ENCODE measurements around the gene NOL4L.

Gene NOL4L

DNA sequence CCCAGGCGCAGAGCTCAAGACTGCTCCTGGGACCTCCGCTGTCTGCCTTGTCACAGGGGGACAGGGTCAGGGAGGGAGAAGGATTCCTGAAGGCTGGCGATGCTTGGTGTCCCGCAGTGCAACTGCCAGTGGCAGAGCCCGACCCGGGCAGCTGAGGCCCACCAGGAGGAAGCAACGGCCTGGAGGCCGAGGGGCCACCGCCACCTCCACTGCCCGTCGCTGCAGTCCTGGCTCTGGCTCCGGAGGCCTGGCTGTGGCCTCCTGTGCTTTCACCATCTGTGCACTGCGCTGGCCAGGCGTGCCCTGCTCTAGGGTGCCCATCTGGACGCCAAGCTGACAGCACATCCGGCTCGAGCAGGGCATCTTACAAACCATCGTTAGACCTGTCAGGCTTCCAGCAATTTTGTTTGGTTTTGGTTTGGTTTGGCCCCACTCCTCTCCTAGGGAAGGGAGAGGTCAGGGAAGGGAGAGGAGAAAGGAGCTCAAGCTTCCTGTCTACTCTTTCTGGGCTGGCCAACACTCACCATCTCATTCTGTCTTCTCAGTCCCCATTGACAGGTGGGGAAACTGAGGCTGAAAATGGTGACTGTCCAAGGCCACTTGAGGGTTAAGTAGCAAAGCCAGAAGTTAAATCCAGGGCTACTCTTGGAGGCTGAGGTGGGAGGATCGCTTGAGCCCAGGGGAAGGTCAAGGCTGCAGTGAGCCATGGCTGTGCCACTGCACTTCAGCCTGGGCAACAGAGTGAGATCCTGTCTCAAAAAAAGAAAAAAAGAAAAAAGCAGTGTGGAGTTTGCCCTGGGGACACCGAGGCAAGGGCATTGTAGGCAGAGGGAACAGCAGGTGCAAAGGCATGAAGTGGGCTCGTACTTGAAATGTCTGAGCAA lies 37.7 kb upstream of the NOL4L start:
- Mint-ChIP-seq H3K27me3 (ENCODE audit: low read depth) (no peaks in the 10 kb centered on the region), H3K36me3 (ENCODE audit: low read depth) (no peaks in the 10 kb centered on the region), H3K9me3 (no peaks in the 10 kb centered on the region), H3K4me1 (ENCODE audit: low read depth) (no peaks in the 10 kb centered on the region), H3K27ac (no peak overlapping the region), H3K4me3 (no peak overlapping the region)
- no peak for DNase-seq (ENCODE audit: low spot score)

DNA sequence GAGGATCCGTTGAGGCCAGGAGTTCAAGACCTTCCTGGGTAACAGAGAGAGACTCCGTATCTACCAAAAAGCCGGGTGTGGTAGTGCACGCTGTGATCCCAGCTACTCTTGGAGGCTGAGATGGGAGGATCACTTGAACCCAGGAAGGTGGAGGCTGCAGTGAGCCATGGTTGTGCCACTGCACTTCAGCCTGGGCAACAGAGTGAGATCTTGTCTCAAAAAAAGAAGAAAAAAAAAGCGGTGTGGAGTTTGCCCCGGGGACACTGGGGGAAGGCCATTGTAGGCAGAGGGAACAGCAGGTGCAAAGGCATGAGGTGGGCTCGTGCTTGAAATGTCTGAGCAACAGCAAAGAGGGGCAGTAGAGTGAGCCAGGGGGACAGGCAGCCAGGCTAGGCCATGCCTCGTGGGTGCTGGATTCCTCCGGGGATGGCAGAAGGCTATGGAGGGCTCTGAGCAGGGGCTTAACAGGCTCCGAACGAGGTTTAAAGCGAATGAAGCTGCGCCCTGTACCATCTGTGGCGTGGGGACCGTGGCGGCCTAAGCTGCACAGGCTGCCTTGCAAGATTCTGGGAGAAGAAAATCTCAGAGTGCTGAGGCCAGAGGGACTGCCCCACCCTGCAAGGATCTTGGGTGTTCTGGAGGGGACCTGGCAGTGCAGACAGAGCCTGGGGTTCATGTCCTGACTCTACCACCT lies 36.9 kb upstream of the NOL4L start:
- Mint-ChIP-seq H3K27ac (no peak overlapping the region), H3K36me3 (ENCODE audit: low read depth) (no peaks in the 10 kb centered on the region), H3K4me1 (ENCODE audit: low read depth) (no peaks in the 10 kb centered on the region), H3K4me3 (no peak overlapping the region), H3K9me3 (no peaks in the 10 kb centered on the region), H3K27me3 (ENCODE audit: low read depth) (no peaks in the 10 kb centered on the region)
- DNase-seq (ENCODE audit: low spot score): no peak

- DNase-seq (ENCODE audit: low spot score): no peak
- Mint-ChIP-seq H3K36me3 (ENCODE audit: low read depth) (no peaks in the 10 kb centered on the region), H3K9me3 (no peaks in the 10 kb centered on the region), H3K27ac (no peak overlapping the region), H3K4me3 (no peak overlapping the region), H3K4me1 (ENCODE audit: low read depth) (no peaks in the 10 kb centered on the region), H3K27me3 (ENCODE audit: low read depth) (no peaks in the 10 kb centered on the region)
Measured at GRCh38 chr20:32621071-32621890, 36.1 kb upstream of the NOL4L start.

DNA sequence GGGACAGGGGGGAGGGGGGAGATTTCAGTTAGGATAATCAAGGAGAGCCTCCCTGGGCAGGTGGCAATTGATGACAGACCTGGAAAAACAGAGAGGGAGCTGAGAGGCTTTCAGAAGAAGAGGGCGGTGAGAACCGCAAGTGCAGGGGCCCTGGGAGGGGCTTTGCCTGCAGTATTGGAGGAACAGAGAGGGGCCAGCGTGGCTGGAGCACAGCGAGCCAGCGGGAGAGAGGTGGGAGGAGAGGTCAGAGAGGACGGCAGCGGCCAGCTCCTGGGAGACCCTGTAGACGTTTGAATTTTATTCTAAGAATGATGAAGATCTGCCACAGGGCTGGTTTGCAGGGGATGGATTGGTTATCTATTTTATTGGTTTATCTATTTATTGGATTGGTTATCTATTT lies 34.5 kb upstream of the NOL4L start:
- H3K27ac Mint-ChIP-seq: no peak overlapping the region

DNA sequence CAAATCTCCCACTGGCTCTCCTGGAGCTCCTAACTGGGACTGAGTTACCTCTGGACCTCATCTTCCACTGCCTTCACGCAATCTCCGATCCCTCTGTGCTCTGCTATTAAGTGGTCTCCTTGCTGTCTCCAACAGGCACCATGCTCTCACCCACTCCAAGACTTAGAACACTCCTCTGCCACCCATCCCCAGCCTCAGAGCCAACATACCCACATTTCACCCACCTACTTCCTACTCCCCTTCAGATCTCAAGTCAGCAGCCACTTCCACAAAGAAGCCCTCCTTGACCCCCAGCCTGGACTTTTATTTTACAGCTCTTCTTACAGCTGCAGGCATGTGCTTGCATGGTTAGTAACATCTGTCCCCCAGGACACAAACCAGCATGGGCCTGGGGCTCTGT lies 29.6 kb upstream of the NOL4L start:
- Mint-ChIP-seq H3K27me3 (ENCODE audit: low read depth) (peaks cover 7% of the 10 kb centered on the region), H3K4me1 (ENCODE audit: low read depth) (no peaks in the 10 kb centered on the region), H3K4me3 (no peak overlapping the region), H3K36me3 (ENCODE audit: low read depth) (no peaks in the 10 kb centered on the region), H3K9me3 (no peaks in the 10 kb centered on the region), H3K27ac (no peak overlapping the region)
- no peak for DNase-seq (ENCODE audit: low spot score)

More for the DNA sequence above, 34.5 kb upstream of the NOL4L start:
- no peaks in the 10 kb centered on the region for H3K27me3 Mint-ChIP-seq (ENCODE audit: low read depth)
- no peaks in the 10 kb centered on the region for H3K9me3 Mint-ChIP-seq
- H3K4me1 Mint-ChIP-seq (ENCODE audit: low read depth): no peaks in the 10 kb centered on the region
- no peak overlapping the region for H3K4me3 Mint-ChIP-seq
- no peaks in the 10 kb centered on the region for H3K36me3 Mint-ChIP-seq (ENCODE audit: low read depth)
- no peak for DNase-seq (ENCODE audit: low spot score)

- no peak for DNase-seq (ENCODE audit: low spot score)
- Mint-ChIP-seq H3K27ac (no peak overlapping the region), H3K27me3 (ENCODE audit: low read depth) (peaks cover 7% of the 10 kb centered on the region), H3K36me3 (ENCODE audit: low read depth) (no peaks in the 10 kb centered on the region), H3K4me3 (no peak overlapping the region), H3K9me3 (no peaks in the 10 kb centered on the region), H3K4me1 (ENCODE audit: low read depth) (no peaks in the 10 kb centered on the region)
Measured at GRCh38 chr20:32614303-32614702, 29.2 kb upstream of the NOL4L start.

- no peaks in the 10 kb centered on the region for H3K36me3 Mint-ChIP-seq (ENCODE audit: low read depth)
- no peak for DNase-seq (ENCODE audit: low spot score)
- H3K4me1 Mint-ChIP-seq (ENCODE audit: low read depth): no peaks in the 10 kb centered on the region
- no peak overlapping the region for H3K4me3 Mint-ChIP-seq
- H3K27ac Mint-ChIP-seq: peak overlapping the region; percentile 18
- no peaks in the 10 kb centered on the region for H3K9me3 Mint-ChIP-seq
- H3K27me3 Mint-ChIP-seq (ENCODE audit: low read depth): peaks cover 7% of the 10 kb centered on the region
Measured at GRCh38 chr20:32613192-32614053, 28.3 kb upstream of the NOL4L start.

GRCh38 chr20:32612351-32613191 lies 27.4 kb upstream of the NOL4L start:
- no peak for DNase-seq (ENCODE audit: low spot score)
- Mint-ChIP-seq H3K36me3 (ENCODE audit: low read depth) (no peaks in the 10 kb centered on the region), H3K9me3 (no peaks in the 10 kb centered on the region), H3K27me3 (ENCODE audit: low read depth) (peaks cover 7% of the 10 kb centered on the region), H3K4me1 (ENCODE audit: low read depth) (no peaks in the 10 kb centered on the region), H3K4me3 (no peak overlapping the region), H3K27ac (no peak overlapping the region)

DNA sequence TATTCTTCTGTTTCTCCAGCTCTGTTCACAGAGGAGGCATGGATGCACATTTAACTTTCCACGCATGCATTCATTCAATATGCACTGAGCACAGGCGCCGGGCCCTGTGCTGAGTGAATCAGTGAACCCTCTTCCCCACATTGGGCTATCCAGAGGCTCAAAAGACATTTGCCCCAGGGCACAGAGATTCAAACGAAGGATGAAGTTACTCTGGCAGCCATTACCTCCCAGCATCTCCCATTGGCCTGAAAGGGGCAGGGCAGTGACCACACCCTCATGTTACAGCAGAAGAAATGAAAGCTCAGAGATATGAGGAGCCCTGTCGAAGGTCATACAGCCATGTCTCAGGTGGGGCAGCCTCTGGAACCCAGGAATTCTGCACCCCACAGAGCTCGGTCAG lies 26.7 kb upstream of the NOL4L start:
- H3K9me3 Mint-ChIP-seq: no peaks in the 10 kb centered on the region
- H3K4me1 Mint-ChIP-seq (ENCODE audit: low read depth): no peaks in the 10 kb centered on the region
- no peak overlapping the region for H3K27ac Mint-ChIP-seq
- no peak for DNase-seq (ENCODE audit: low spot score)
- H3K36me3 Mint-ChIP-seq (ENCODE audit: low read depth): no peaks in the 10 kb centered on the region
- no peak overlapping the region for H3K4me3 Mint-ChIP-seq
- peaks cover 7% of the 10 kb centered on the region for H3K27me3 Mint-ChIP-seq (ENCODE audit: low read depth)

DNA sequence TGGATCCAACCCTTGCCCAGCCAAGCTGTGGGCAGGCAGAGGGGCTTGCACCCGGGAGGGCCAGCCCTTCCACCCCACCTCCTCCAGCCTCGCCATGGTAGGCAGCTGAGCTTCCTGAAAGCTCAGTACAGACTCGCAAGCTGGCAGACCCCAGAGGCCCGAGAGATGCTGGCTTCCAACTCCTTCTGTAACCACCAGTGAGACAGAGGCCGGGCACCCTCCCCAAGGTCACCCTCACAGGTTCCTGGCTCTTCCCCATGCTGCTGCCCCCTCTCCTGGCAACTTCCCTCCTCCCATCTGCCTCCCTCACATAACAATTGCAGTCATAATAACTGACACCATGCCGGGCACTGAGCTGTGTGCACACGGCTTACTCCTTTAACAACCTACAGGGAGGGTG lies 26.2 kb upstream of the NOL4L start:
- no peak overlapping the region for H3K27ac Mint-ChIP-seq
- no peak for DNase-seq (ENCODE audit: low spot score)
- H3K4me3 Mint-ChIP-seq: no peak overlapping the region
- no peaks in the 10 kb centered on the region for H3K9me3 Mint-ChIP-seq
- H3K4me1 Mint-ChIP-seq (ENCODE audit: low read depth): no peaks in the 10 kb centered on the region
- no peaks in the 10 kb centered on the region for H3K36me3 Mint-ChIP-seq (ENCODE audit: low read depth)
- peaks cover 7% of the 10 kb centered on the region for H3K27me3 Mint-ChIP-seq (ENCODE audit: low read depth)

DNA sequence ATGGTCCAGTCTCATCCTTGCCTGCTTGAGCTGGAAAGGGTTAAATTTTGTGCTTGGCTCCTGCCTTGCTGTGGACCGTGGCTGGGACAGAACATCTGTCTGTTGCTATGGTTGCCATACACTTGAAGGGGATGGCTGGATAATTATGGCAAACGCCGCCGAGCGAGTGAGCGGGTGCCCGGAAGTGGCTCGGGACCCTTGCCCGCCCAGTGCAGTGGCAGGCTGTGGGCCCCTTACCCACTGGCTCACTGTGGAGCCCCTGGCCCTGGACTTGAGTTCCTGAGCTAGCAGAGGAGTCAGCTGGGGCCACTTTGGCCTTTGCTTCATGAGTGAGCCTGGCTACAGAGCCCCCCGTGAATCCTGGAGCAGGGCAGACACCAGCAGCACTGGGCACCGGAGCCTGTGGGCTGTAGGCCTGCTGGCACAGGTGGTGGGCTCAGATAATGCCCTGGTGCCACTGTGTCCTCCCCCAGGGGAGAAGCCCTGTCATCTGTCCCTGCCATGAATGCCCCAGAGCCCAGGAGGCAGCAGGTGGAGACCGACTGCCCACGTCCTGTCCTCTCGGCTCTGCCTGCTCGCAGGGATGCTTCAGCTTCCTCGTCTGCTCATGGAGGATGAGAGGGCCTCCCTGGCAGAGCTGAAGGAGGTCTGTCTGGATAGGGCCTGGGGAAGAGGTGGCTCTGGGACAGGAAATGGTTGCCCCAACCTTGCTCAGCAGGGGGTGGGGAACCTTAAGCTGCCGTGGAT lies 25.5 kb upstream of the NOL4L start:
- Mint-ChIP-seq H3K36me3 (ENCODE audit: low read depth) (no peaks in the 10 kb centered on the region), H3K4me3 (no peak overlapping the region), H3K27ac (no peak overlapping the region)

DNA sequence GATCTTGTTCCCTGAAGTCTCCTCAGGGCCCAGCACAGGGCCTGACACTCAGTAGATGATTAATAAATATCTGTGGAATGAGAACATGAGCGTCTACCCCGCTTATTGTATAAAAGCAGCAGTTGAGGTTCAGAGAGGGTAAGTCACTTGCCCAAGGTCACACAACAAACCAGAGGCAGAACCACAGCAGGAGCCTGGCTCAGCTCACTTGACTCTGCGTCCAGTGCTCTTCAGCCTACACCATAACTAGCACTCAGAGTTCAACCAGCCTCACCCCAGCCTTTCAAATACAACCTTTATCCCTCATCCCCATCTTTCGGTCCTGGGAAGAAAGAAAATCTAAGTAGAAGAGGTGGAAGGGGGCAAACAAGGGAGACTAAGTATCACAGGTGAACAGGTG lies 24.9 kb upstream of the NOL4L start:
- Mint-ChIP-seq H3K4me3 (no peak overlapping the region), H3K4me1 (ENCODE audit: low read depth) (no peaks in the 10 kb centered on the region), H3K9me3 (no peaks in the 10 kb centered on the region), H3K27me3 (ENCODE audit: low read depth) (peaks cover 7% of the 10 kb centered on the region), H3K27ac (no peak overlapping the region), H3K36me3 (ENCODE audit: low read depth) (no peaks in the 10 kb centered on the region)
- no peak for DNase-seq (ENCODE audit: low spot score)

More for the DNA sequence above, 25.5 kb upstream of the NOL4L start:
- Mint-ChIP-seq H3K9me3 (no peaks in the 10 kb centered on the region), H3K4me1 (ENCODE audit: low read depth) (no peaks in the 10 kb centered on the region), H3K27me3 (ENCODE audit: low read depth) (peaks cover 7% of the 10 kb centered on the region)
- DNase-seq (ENCODE audit: low spot score): no peak
